ENCODE data around the gene PIK3R6. TPM values are rescaled to one million over a fixed set of nuclear protein-coding genes. Genes with fewer than 3 reads are reported as not detected.

PIK3R6 gene
- total RNA-seq, 1 experiment from 2014 or later: not detected

DNA sequence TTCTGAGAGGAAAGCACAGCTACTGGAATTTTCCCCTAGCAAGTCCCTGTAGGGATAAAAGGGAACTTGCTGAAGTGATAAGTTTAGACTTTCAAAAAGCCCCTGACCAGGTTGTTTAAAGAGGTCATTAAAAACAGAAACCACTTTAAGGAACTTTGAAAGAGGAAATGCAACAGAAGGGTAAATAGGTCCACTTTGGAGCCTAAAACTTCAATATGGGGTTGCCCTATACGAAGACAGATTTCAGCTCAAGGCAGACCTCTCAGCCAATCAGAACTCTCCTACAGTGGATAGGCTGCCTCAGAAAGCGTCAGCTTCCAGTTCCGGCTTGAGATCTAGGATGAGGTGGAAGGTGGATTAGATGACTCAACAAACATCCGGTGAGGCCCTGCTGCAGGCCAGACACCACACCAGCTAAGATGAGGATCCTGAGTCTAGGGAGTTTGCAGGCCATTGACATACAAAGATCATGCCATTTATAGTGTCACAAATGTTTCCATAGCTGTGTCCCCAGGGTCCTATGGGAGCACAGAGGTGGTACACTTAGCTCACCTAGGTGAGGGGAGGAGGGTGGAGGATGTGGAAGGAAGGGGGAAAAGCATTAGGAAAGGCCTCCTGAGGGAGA, 60.4 kb downstream of the PIK3R6 start:
- Histone ChIP-seq H4K8ac (replicated peaks; ENCODE audit: insufficient read length, low read depth, low read length) (no peak overlapping the region), H2BK15ac (ENCODE audit: low read depth, low read length) (no peak overlapping the region), H2BK120ac (ENCODE audit: low read depth, low read length, poor library complexity, severe bottlenecking) (no peak overlapping the region), H3K23me2 (ENCODE audit: insufficient read length, low read depth, low read length, poor library complexity, severe bottlenecking) (no peaks in the 10 kb centered on the region), H3K27me3 (ENCODE audit: insufficient read depth, low read length) (no peaks in the 10 kb centered on the region), H2BK20ac (ENCODE audit: low read depth, low read length, poor library complexity, severe bottlenecking) (no peak overlapping the region), H3K79me1 (ENCODE audit: insufficient read depth, low read depth, low read length, poor library complexity, severe bottlenecking) (no peaks in the 10 kb centered on the region), H2AK5ac (ENCODE audit: insufficient read length, low read length) (no peak overlapping the region), H4K91ac (ENCODE audit: insufficient read length, low read depth, low read length) (no peak overlapping the region), H3K18ac (ENCODE audit: insufficient read length, low read depth, low read length) (no peak overlapping the region), H3K14ac (ENCODE audit: insufficient read depth, low read length) (no peak overlapping the region), H3K4ac (ENCODE audit: low read depth, low read length) (no peak overlapping the region), H3T11ph (ENCODE audit: low read length) (no peak overlapping the region), H4K20me1 (ENCODE audit: control insufficient read depth, insufficient read depth, insufficient read length) (no peaks in the 10 kb centered on the region), H3K4me1 (ENCODE audit: insufficient read depth, low read length) (no peaks in the 10 kb centered on the region), H3K56ac (ENCODE audit: insufficient read length, low read depth, low read length) (no peak overlapping the region), H3K79me2 (ENCODE audit: insufficient read depth, low read length) (no peaks in the 10 kb centered on the region), H2BK5ac (ENCODE audit: insufficient read length, low read length) (no peak overlapping the region), H2AFZ (ENCODE audit: low read length) (no peak overlapping the region), H2BK12ac (ENCODE audit: insufficient read length, low read depth, low read length) (no peak overlapping the region), H3K9ac (ENCODE audit: extremely low read depth, insufficient read length, low read length) (no peak overlapping the region), H4K5ac (ENCODE audit: insufficient read length, low read depth, low read length) (no peak overlapping the region), H3K27ac (ENCODE audit: insufficient read length, low read depth, low read length) (no peak overlapping the region), H3K4me2 (ENCODE audit: insufficient read depth, insufficient read length, low read length) (no peak overlapping the region), H3K23ac (ENCODE audit: insufficient read length, low read depth, low read length) (no peak overlapping the region), H3K9me3 (ENCODE audit: control insufficient read depth, low read depth, low read length) (no peaks in the 10 kb centered on the region)
- TF ChIP-seq, protein P1, sequence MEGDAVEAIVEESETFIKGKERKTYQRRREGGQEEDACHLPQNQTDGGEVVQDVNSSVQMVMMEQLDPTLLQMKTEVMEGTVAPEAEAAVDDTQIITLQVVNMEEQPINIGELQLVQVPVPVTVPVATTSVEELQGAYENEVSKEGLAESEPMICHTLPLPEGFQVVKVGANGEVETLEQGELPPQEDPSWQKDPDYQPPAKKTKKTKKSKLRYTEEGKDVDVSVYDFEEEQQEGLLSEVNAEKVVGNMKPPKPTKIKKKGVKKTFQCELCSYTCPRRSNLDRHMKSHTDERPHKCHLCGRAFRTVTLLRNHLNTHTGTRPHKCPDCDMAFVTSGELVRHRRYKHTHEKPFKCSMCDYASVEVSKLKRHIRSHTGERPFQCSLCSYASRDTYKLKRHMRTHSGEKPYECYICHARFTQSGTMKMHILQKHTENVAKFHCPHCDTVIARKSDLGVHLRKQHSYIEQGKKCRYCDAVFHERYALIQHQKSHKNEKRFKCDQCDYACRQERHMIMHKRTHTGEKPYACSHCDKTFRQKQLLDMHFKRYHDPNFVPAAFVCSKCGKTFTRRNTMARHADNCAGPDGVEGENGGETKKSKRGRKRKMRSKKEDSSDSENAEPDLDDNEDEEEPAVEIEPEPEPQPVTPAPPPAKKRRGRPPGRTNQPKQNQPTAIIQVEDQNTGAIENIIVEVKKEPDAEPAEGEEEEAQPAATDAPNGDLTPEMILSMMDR (conservative IDR thresholded peaks at IDR 0.05): no peak
- Mint-ChIP-seq H3K4me3 (no peak overlapping the region), H3K9me3 (peaks cover 16 to 22% of the 10 kb centered on the region in 2 experiments), H3K4me1 (peaks cover 12 to 17% of the 10 kb centered on the region in 2 experiments), H3K36me3 (ENCODE audit: insufficient read depth in 1 of 3, low read depth in 3 of 3) (peaks cover 0 to 13% (median 0%) of the 10 kb centered on the region in 3 experiments; a peak in 2 of 7 replicates), H3K27me3 (ENCODE audit: low read depth) (peaks cover 2% of the 10 kb centered on the region), H3K27ac (peak overlapping the region in 1 of 3 experiments; percentile 11; a peak in 1 of 7 replicates)
- peak; percentile 23 for DNase-seq
- no CpG with 5 or more reads among the region's 4 CpGs for WGBS (ENCODE audit: extremely low coverage, insufficient read length, low lambda C conversion rate)
